Measurements from ENCODE around the gene SPC25.

DNA sequence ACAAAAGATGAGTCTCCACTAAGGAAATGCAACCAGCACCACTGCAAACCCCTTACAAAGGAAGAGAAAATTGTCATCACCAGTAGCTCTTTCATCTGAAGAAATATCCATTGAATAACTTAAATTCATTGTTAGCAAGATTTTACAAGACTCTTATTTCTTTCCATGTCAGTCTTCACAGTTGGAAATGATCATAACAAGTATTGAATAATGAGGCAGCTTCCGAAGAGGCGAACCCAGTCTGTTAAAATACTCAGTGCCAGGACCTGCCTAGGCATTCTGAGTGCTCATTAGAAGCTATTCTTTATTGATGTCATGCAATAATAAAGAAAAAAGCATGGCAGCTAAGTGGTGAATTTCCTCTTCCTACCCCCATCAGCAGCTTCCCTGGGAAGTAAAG, 54.3 kb downstream of the SPC25 start:
- TF ChIP-seq, protein P1, sequence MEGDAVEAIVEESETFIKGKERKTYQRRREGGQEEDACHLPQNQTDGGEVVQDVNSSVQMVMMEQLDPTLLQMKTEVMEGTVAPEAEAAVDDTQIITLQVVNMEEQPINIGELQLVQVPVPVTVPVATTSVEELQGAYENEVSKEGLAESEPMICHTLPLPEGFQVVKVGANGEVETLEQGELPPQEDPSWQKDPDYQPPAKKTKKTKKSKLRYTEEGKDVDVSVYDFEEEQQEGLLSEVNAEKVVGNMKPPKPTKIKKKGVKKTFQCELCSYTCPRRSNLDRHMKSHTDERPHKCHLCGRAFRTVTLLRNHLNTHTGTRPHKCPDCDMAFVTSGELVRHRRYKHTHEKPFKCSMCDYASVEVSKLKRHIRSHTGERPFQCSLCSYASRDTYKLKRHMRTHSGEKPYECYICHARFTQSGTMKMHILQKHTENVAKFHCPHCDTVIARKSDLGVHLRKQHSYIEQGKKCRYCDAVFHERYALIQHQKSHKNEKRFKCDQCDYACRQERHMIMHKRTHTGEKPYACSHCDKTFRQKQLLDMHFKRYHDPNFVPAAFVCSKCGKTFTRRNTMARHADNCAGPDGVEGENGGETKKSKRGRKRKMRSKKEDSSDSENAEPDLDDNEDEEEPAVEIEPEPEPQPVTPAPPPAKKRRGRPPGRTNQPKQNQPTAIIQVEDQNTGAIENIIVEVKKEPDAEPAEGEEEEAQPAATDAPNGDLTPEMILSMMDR (IDR thresholded peaks at IDR 0.05): no peak
- TF ChIP-seq EZH2 (IDR thresholded peaks at IDR 0.05) (no peak), EZH2phosphoT487 (IDR thresholded peaks at IDR 0.05) (no peak)
